ENCODE data around the gene DCLK1. TPM values are rescaled to one million over a fixed set of nuclear protein-coding genes. Genes with fewer than 3 reads are reported as not detected.

DCLK1 gene
- total RNA-seq, 2 experiments from 2014 or later = not detected

- Mint-ChIP-seq H3K9me3 (ENCODE audit: insufficient read depth) (peaks cover 10% of the 10 kb centered on the region), H3K36me3 (ENCODE audit: low read depth) (no peaks in the 10 kb centered on the region), H3K27me3 (ENCODE audit: low read depth) (no peaks in the 10 kb centered on the region), H3K27ac (no peak overlapping the region), H3K4me3 (no peak overlapping the region), H3K4me1 (ENCODE audit: low read depth) (no peaks in the 10 kb centered on the region)
- no peak for DNase-seq
- ChIA-PET POLR2A (no interaction called here), CTCF (no interaction called here)
- no peak for ATAC-seq
Measured at GRCh38 chr13:35941374-35941773, 189.8 kb downstream of the DCLK1 start.

GRCh38 chr13:35940734-35941133, 190.4 kb downstream of the DCLK1 start:
- ATAC-seq = no peak
- ChIA-PET CTCF (no interaction called here), POLR2A (no interaction called here)
- Mint-ChIP-seq H3K4me3 (no peak overlapping the region), H3K27ac (no peak overlapping the region), H3K27me3 (ENCODE audit: low read depth) (no peaks in the 10 kb centered on the region), H3K9me3 (ENCODE audit: insufficient read depth) (peaks cover 10% of the 10 kb centered on the region), H3K4me1 (ENCODE audit: low read depth) (no peaks in the 10 kb centered on the region), H3K36me3 (ENCODE audit: low read depth) (no peaks in the 10 kb centered on the region)
- DNase-seq = no peak

GRCh38 chr13:35936246-35936978, 194.8 kb downstream of the DCLK1 start:
- Mint-ChIP-seq H3K27ac (no peak overlapping the region), H3K27me3 (ENCODE audit: low read depth) (no peaks in the 10 kb centered on the region), H3K4me1 (ENCODE audit: low read depth) (no peaks in the 10 kb centered on the region), H3K36me3 (ENCODE audit: low read depth) (no peaks in the 10 kb centered on the region), H3K4me3 (no peak overlapping the region), H3K9me3 (ENCODE audit: insufficient read depth) (peaks cover 4% of the 10 kb centered on the region)
- POLR2A ChIA-PET = no interaction called here
- CTCF ChIA-PET = no interaction called here
- ATAC-seq (no peak), DNase-seq (no peak)

GRCh38 chr13:35930665-35931631, 200.2 kb downstream of the DCLK1 start:
- CTCF ChIA-PET = no interaction called here
- no peak for ATAC-seq
- POLR2A ChIA-PET = no interaction called here

GRCh38 chr13:35927567-35928021, 203.6 kb downstream of the DCLK1 start:
- CTCF ChIA-PET = no interaction called here
- Mint-ChIP-seq H3K27ac (no peak overlapping the region), H3K4me1 (ENCODE audit: low read depth) (no peaks in the 10 kb centered on the region), H3K9me3 (ENCODE audit: insufficient read depth) (no peaks in the 10 kb centered on the region), H3K4me3 (no peak overlapping the region), H3K36me3 (ENCODE audit: low read depth) (no peaks in the 10 kb centered on the region), H3K27me3 (ENCODE audit: low read depth) (no peaks in the 10 kb centered on the region)
- POLR2A ChIA-PET = no interaction called here
- ATAC-seq = no peak
- DNase-seq = no peak

More at GRCh38 chr13:35930665-35931631, 200.2 kb downstream of the DCLK1 start:
- Mint-ChIP-seq H3K4me1 (ENCODE audit: low read depth) (no peaks in the 10 kb centered on the region), H3K9me3 (ENCODE audit: insufficient read depth) (peaks cover 4% of the 10 kb centered on the region), H3K4me3 (no peak overlapping the region), H3K27me3 (ENCODE audit: low read depth) (no peaks in the 10 kb centered on the region), H3K27ac (no peak overlapping the region), H3K36me3 (ENCODE audit: low read depth) (no peaks in the 10 kb centered on the region)
- DNase-seq = no peak

- POLR2A ChIA-PET = no interaction called here
- no peak overlapping the region for H3K4me3 Mint-ChIP-seq
- ATAC-seq (no peak), DNase-seq (no peak)
- H3K36me3 Mint-ChIP-seq (ENCODE audit: low read depth) = no peaks in the 10 kb centered on the region
- H3K27ac Mint-ChIP-seq = no peak overlapping the region
- no peaks in the 10 kb centered on the region for H3K4me1 Mint-ChIP-seq (ENCODE audit: low read depth)
- CTCF ChIA-PET = interaction anchor here (0.5 to 1.0 kb wide), 2 partner anchors 649 to 1392 kb away, joined by 3 read pairs; no protein-coding TSS in a partner anchor
- H3K9me3 Mint-ChIP-seq (ENCODE audit: insufficient read depth) = no peaks in the 10 kb centered on the region
- no peaks in the 10 kb centered on the region for H3K27me3 Mint-ChIP-seq (ENCODE audit: low read depth)
Measured at GRCh38 chr13:35926859-35927530, 204.2 kb downstream of the DCLK1 start.

- DNase-seq (no peak), ATAC-seq (no peak)
- H3K4me1 Mint-ChIP-seq (ENCODE audit: low read depth) = no peaks in the 10 kb centered on the region
- CTCF ChIA-PET = no interaction called here
- no peaks in the 10 kb centered on the region for H3K36me3 Mint-ChIP-seq (ENCODE audit: low read depth)
- H3K27me3 Mint-ChIP-seq (ENCODE audit: low read depth) = no peaks in the 10 kb centered on the region
- H3K4me3 Mint-ChIP-seq = no peak overlapping the region
- H3K27ac Mint-ChIP-seq = no peak overlapping the region
- H3K9me3 Mint-ChIP-seq (ENCODE audit: insufficient read depth) = no peaks in the 10 kb centered on the region
- POLR2A ChIA-PET = no interaction called here
Measured at GRCh38 chr13:35925669-35926068, 205.5 kb downstream of the DCLK1 start.

- ChIA-PET CTCF (no interaction called here), POLR2A (no interaction called here)
- DNase-seq = no peak
- ATAC-seq = no peak
- H3K27me3 Mint-ChIP-seq (ENCODE audit: low read depth) = no peaks in the 10 kb centered on the region
- H3K4me3 Mint-ChIP-seq = no peak overlapping the region
- no peaks in the 10 kb centered on the region for H3K9me3 Mint-ChIP-seq (ENCODE audit: insufficient read depth)
- no peaks in the 10 kb centered on the region for H3K36me3 Mint-ChIP-seq (ENCODE audit: low read depth)
- no peaks in the 10 kb centered on the region for H3K4me1 Mint-ChIP-seq (ENCODE audit: low read depth)
- H3K27ac Mint-ChIP-seq = no peak overlapping the region
Measured at GRCh38 chr13:35923347-35923746, 207.8 kb downstream of the DCLK1 start.

GRCh38 chr13:35920816-35921215, 210.4 kb downstream of the DCLK1 start:
- no peak for ATAC-seq
- no peak for DNase-seq
- ChIA-PET CTCF (no interaction called here), POLR2A (no interaction called here)
- Mint-ChIP-seq H3K4me3 (no peak overlapping the region), H3K36me3 (ENCODE audit: low read depth) (no peaks in the 10 kb centered on the region), H3K4me1 (ENCODE audit: low read depth) (no peaks in the 10 kb centered on the region), H3K9me3 (ENCODE audit: insufficient read depth) (no peaks in the 10 kb centered on the region), H3K27ac (no peak overlapping the region), H3K27me3 (ENCODE audit: low read depth) (no peaks in the 10 kb centered on the region)

- DNase-seq (no peak), ATAC-seq (no peak)
- Mint-ChIP-seq H3K36me3 (ENCODE audit: low read depth) (no peaks in the 10 kb centered on the region), H3K9me3 (ENCODE audit: insufficient read depth) (no peaks in the 10 kb centered on the region), H3K27me3 (ENCODE audit: low read depth) (no peaks in the 10 kb centered on the region), H3K4me1 (ENCODE audit: low read depth) (no peaks in the 10 kb centered on the region), H3K4me3 (no peak overlapping the region), H3K27ac (no peak overlapping the region)
- ChIA-PET POLR2A (interaction anchor here (0.6 kb wide), 1 partner anchor 363 kb away, joined by 3 read pairs; no protein-coding TSS in a partner anchor), CTCF (no interaction called here)
Measured at GRCh38 chr13:35917942-35918645, 213.1 kb downstream of the DCLK1 start.

- no peak overlapping the region for H3K27ac Mint-ChIP-seq
- H3K4me1 Mint-ChIP-seq (ENCODE audit: low read depth) = no peaks in the 10 kb centered on the region
Measured at GRCh38 chr13:35917252-35917941, 213.8 kb downstream of the DCLK1 start.

More at GRCh38 chr13:35917252-35917941, 213.8 kb downstream of the DCLK1 start:
- ATAC-seq (no peak), DNase-seq (no peak)
- ChIA-PET POLR2A (interaction anchor here (0.6 kb wide), 1 partner anchor 362 kb away, joined by 3 read pairs; no protein-coding TSS in a partner anchor), CTCF (no interaction called here)
- no peak overlapping the region for H3K4me3 Mint-ChIP-seq
- no peaks in the 10 kb centered on the region for H3K9me3 Mint-ChIP-seq (ENCODE audit: insufficient read depth)
- no peaks in the 10 kb centered on the region for H3K36me3 Mint-ChIP-seq (ENCODE audit: low read depth)
- H3K27me3 Mint-ChIP-seq (ENCODE audit: low read depth) = no peaks in the 10 kb centered on the region
